Body of pancreas (tissue), 4 donors: ENCODE data around the gene CBR3.

ENCODE experiments used
- CTCF ChIP-seq, 7 experiments: fragments of 450-650 bp in 4 of 7; fragments of 200-600 bp in 3 of 7; sonication (generic) in 3 of 7; IDR thresholded peaks; one replicate each; pipeline ENCODE4 v1.5.1; 2016 to 2019; ENCODE audit warnings: antibody characterized with exemption in 7 of 7
- POLR2A ChIP-seq, 3 donors: fragments of 450-650 bp; IDR thresholded peaks; one replicate each; pipeline ENCODE4 v1.6.1; 2016; ENCODE audit warnings: antibody characterized with exemption in 3 of 3, mild to moderate bottlenecking in 2 of 3

- TF ChIP-seq CTCF (IDR thresholded peaks at IDR 0.05) (no peak), POLR2A (IDR thresholded peaks at IDR 0.05) (no peak)
Measured at GRCh38 chr21:36175771-36176565, 41.1 kb downstream of the CBR3 start.
